H1 (cell line): ENCODE measurements around the gene POLR3C. TPM values are rescaled to one million over a fixed set of nuclear protein-coding genes. Genes with fewer than 3 reads are reported as not detected.

Source experiments
- CTCF ChIA-PET: fragments of 300-600 bp; sonication (Branson Sonifier 250); formaldehyde crosslinking; loops from one replicate; lab custom pipeline; 2021; ENCODE audit not compliant: partially characterized antibody; lab: Charles Lee
- POLR2A ChIA-PET: fragments of 300-600 bp; sonication (Branson Sonifier 250); formaldehyde crosslinking; loops from one replicate; lab custom pipeline; 2021; ENCODE audit warnings: inconsistent platforms; ENCODE audit not compliant: partially characterized antibody; lab: Charles Lee
- DNase-seq, 2 experiments: peaks; one replicate each; pipeline versions ENCODE4 v3.0.0 to v3.0.0-alpha.2; 2010 to 2022; ENCODE audit warnings: low spot score in 2 of 2, low read depth in 1 of 2, mixed read lengths in 1 of 2
- FAIRE-seq: peaks from 2 replicates; lab custom pipeline; 2011; peaks lifted over from hg19 to GRCh38; lab: Jason Lieb, UNC
- H2AFZ ChIP-seq: 2 replicates; pipeline ENCODE4 v1.8.1; 2012; ENCODE audit warnings: low read length, inconsistent platforms
- H2AK5ac ChIP-seq: 2 replicates; pipeline ENCODE4 v1.6.1; 2013; ENCODE audit warnings: low read depth, low read length
- H2BK120ac ChIP-seq: replicated peaks from 2 replicates; pipeline ENCODE3; 2013; ENCODE audit warnings: low read depth, low read length, inconsistent platforms
- H2BK12ac ChIP-seq: 2 replicates; pipeline ENCODE4 v1.6.1; 2013; ENCODE audit warnings: low read depth, low read length
- H2BK15ac ChIP-seq: 2 replicates; pipeline ENCODE4 v1.6.1; 2013; ENCODE audit warnings: low read length
- H2BK20ac ChIP-seq: 2 replicates; pipeline ENCODE4 v1.6.1; 2013; ENCODE audit warnings: low read length
- H2BK5ac ChIP-seq: 2 replicates; pipeline ENCODE4 v1.6.1; 2013; ENCODE audit warnings: low read depth, low read length
- H3K14ac ChIP-seq: 2 replicates; pipeline ENCODE4 v1.6.1; 2013; ENCODE audit warnings: inconsistent platforms; ENCODE audit not compliant: insufficient read length
- H3K18ac ChIP-seq: 2 replicates; pipeline ENCODE4 v1.6.1; 2013; ENCODE audit warnings: low read length; ENCODE audit errors: extremely low read depth
- H3K23ac ChIP-seq: 2 replicates; pipeline ENCODE4 v1.6.1; 2013; ENCODE audit warnings: inconsistent platforms; ENCODE audit not compliant: insufficient read length
- H3K23me2 ChIP-seq: 2 replicates; pipeline ENCODE4 v1.6.1; 2013; ENCODE audit warnings: low read depth, low read length
- H3K27ac ChIP-seq: 2 replicates; pipeline ENCODE4 v1.6.1; 2011; ENCODE audit warnings: low read depth, low read length, inconsistent platforms
- H3K27me3 ChIP-seq, 4 experiments: replicated peaks in 1 of 4; 1 replicate in 1 of 4; 2 replicates in 3 of 4; pipeline versions ENCODE4 v1.6.1 to v1.8.1; 2011 to 2013; ENCODE audit warnings: low read length in 3 of 4, mild to moderate bottlenecking in 3 of 4, inconsistent platforms in 2 of 4, mixed read lengths in 2 of 4, moderate library complexity in 1 of 4; ENCODE audit not compliant: control insufficient read depth in 3 of 4, insufficient read depth in 3 of 4; ENCODE audit errors: extremely low read depth in 1 of 4
- H3K36me3 ChIP-seq, 4 experiments: 2 replicates each; pipeline versions ENCODE4 v1.6.1 to v1.8.1; 2011 to 2013; ENCODE audit warnings: mild to moderate bottlenecking in 4 of 4, low read length in 3 of 4, moderate library complexity in 2 of 4, control low read depth in 1 of 4, inconsistent platforms in 1 of 4; ENCODE audit not compliant: insufficient read depth in 4 of 4, control insufficient read depth in 2 of 4
- H3K4ac ChIP-seq: replicated peaks from 2 replicates; pipeline ENCODE3; 2013; ENCODE audit warnings: low read length, low read depth, mixed read lengths, inconsistent platforms; ENCODE audit not compliant: insufficient read length
- H3K4me1 ChIP-seq, 4 experiments: replicated peaks in 1 of 4; 1 replicate in 1 of 4; 2 replicates in 3 of 4; pipeline versions ENCODE4 v1.6.1 to v1.8.1; 2011 to 2013; ENCODE audit warnings: low read length in 3 of 4, inconsistent platforms in 2 of 4, mixed read lengths in 1 of 4; ENCODE audit not compliant: insufficient read depth in 4 of 4, control insufficient read depth in 3 of 4
- H3K4me2 ChIP-seq, 2 experiments: 2 replicates each; pipeline versions ENCODE4 v1.6.1 to v1.8.1; 2011 to 2013; ENCODE audit warnings: low read depth in 2 of 2, low read length in 2 of 2, control low read depth in 1 of 2, inconsistent platforms in 1 of 2, mild to moderate bottlenecking in 1 of 2; ENCODE audit not compliant: insufficient read depth in 1 of 2
- H3K4me3 ChIP-seq, 4 experiments: fragments of 200-600, 300-600 bp in 1 of 4; sonication (generic), shearing (Covaris generic), sonication (Bioruptor Twin) in 1 of 4; 2 replicates each; pipeline versions ENCODE4 v1.5.1 to v1.8.1; 2011 to 2016; ENCODE audit warnings: low read length in 4 of 4, low read depth in 3 of 4, control low read depth in 2 of 4, inconsistent platforms in 2 of 4, mild to moderate bottlenecking in 2 of 4, mixed read lengths in 1 of 4, moderate library complexity in 1 of 4; ENCODE audit not compliant: insufficient read depth in 2 of 4; ENCODE audit errors: extremely low read depth in 1 of 4
- H3K56ac ChIP-seq: replicated peaks from 2 replicates; pipeline ENCODE3; 2013; ENCODE audit warnings: low read depth, mild to moderate bottlenecking, mixed read lengths, low read length, inconsistent platforms; ENCODE audit not compliant: insufficient read length
- H3K79me1 ChIP-seq: 2 replicates; pipeline ENCODE4 v1.6.1; 2013; ENCODE audit warnings: low read depth, low read length, control low read depth
- H3K79me2 ChIP-seq, 2 experiments: 2 replicates each; pipeline versions ENCODE4 v1.6.1 to v1.8.1; 2012 to 2013; ENCODE audit warnings: low read length in 2 of 2, mild to moderate bottlenecking in 2 of 2, inconsistent platforms in 1 of 2; ENCODE audit not compliant: insufficient read depth in 2 of 2, control insufficient read depth in 1 of 2
- H3K9ac ChIP-seq, 4 experiments: replicated peaks in 1 of 4; 1 replicate in 1 of 4; 2 replicates in 3 of 4; pipeline versions ENCODE4 v1.6.1 to v1.8.1; 2011 to 2013; ENCODE audit warnings: low read depth in 3 of 4, low read length in 3 of 4, control low read depth in 2 of 4, mild to moderate bottlenecking in 2 of 4, moderate library complexity in 2 of 4, inconsistent platforms in 1 of 4; ENCODE audit errors: extremely low read depth in 1 of 4
- H3K9me3 ChIP-seq, 2 experiments: 2 replicates each; pipeline versions ENCODE4 v1.6.1 to v1.8.1; 2012 to 2013; ENCODE audit warnings: mild to moderate bottlenecking in 2 of 2, moderate library complexity in 2 of 2, control low read depth in 1 of 2, inconsistent platforms in 1 of 2, low read depth in 1 of 2, low read length in 1 of 2, mixed read lengths in 1 of 2; ENCODE audit not compliant: insufficient read depth in 2 of 2
- H4K20me1 ChIP-seq, 2 experiments: replicated peaks in 1 of 2; 2 replicates each; pipeline versions ENCODE3 to v1.8.1; 2011 to 2013; ENCODE audit warnings: inconsistent platforms in 2 of 2, low read length in 2 of 2, mild to moderate bottlenecking in 1 of 2; ENCODE audit not compliant: insufficient read depth in 2 of 2, control insufficient read depth in 1 of 2
- H4K5ac ChIP-seq: 2 replicates; pipeline ENCODE4 v1.6.1; 2013; ENCODE audit warnings: low read length, low read depth, mixed read lengths, inconsistent platforms; ENCODE audit not compliant: insufficient read length
- H4K8ac ChIP-seq: 2 replicates; pipeline ENCODE4 v1.8.0; 2013; ENCODE audit warnings: mild to moderate bottlenecking, moderate library complexity, low read length, inconsistent platforms; ENCODE audit not compliant: insufficient read depth; ENCODE audit errors: extremely low read depth
- H4K91ac ChIP-seq: replicated peaks from 2 replicates; pipeline ENCODE3; 2013; ENCODE audit warnings: low read length, mixed read lengths, inconsistent platforms; ENCODE audit not compliant: insufficient read length
- CBX8 ChIP-seq: fragments of 300-800, 300-1000 bp; sonication (generic); IDR thresholded peaks from 2 replicates; pipeline ENCODE4 v1.7.1; 2016; ENCODE audit warnings: low read depth, low read length, borderline replicate concordance
- CHD2 ChIP-seq: IDR thresholded peaks from 2 replicates; pipeline ENCODE4 v1.6.1; 2012; ENCODE audit warnings: low read length, improper control_type of control experiment
- GABPA ChIP-seq: IDR thresholded peaks from 2 replicates; pipeline ENCODE4 v1.6.1; 2011; ENCODE audit warnings: mild to moderate bottlenecking, low read length, moderate library complexity, borderline replicate concordance; ENCODE audit not compliant: insufficient read depth
- HDAC2 ChIP-seq, 2 experiments: fragments of 300-600 bp in 1 of 2; sonication (generic) in 1 of 2; IDR thresholded peaks; 2 replicates each; pipeline ENCODE4 v1.6.1; 2011 to 2012; ENCODE audit warnings: low read depth in 2 of 2, low read length in 2 of 2, mild to moderate bottlenecking in 2 of 2, moderate library complexity in 2 of 2, borderline replicate concordance in 1 of 2, inconsistent platforms in 1 of 2
- KDM4A ChIP-seq: IDR thresholded peaks from one replicate; pipeline ENCODE4 v1.7.1; 2012; ENCODE audit warnings: low read depth, mild to moderate bottlenecking, moderate library complexity, low read length, inconsistent platforms; ENCODE audit not compliant: severe bottlenecking
- MAX ChIP-seq: IDR thresholded peaks from 2 replicates; pipeline ENCODE4 v1.6.1; 2012; ENCODE audit warnings: inconsistent platforms
- RAD21 ChIP-seq, 2 experiments: IDR thresholded peaks in 1 of 2; conservative IDR thresholded peaks in 1 of 2; 2 replicates each; pipeline ENCODE4 v1.6.1; 2011; ENCODE audit warnings: low read depth in 2 of 2, low read length in 2 of 2, improper control_type of control experiment in 1 of 2, inconsistent platforms in 1 of 2, mild to moderate bottlenecking in 1 of 2, moderate library complexity in 1 of 2
- SIRT6 ChIP-seq: IDR thresholded peaks from one replicate; pipeline ENCODE4 v1.7.1; 2012; ENCODE audit warnings: low read length, inconsistent platforms
- SIX5 ChIP-seq: IDR thresholded peaks from 2 replicates; pipeline ENCODE4 v1.6.1; 2011; ENCODE audit warnings: mild to moderate bottlenecking, low read depth, low read length
- SP2 ChIP-seq: IDR thresholded peaks from 2 replicates; pipeline ENCODE4 v1.6.1; 2012; ENCODE audit warnings: mild to moderate bottlenecking, low read length, inconsistent platforms
- TBP ChIP-seq: IDR thresholded peaks from 2 replicates; pipeline ENCODE4 v1.6.1; 2011; ENCODE audit warnings: low read depth, low read length, improper control_type of control experiment
- TCF12 ChIP-seq: IDR thresholded peaks from 2 replicates; pipeline ENCODE4 v1.6.1; 2011; ENCODE audit warnings: low read depth, mild to moderate bottlenecking, low read length
- YY1 ChIP-seq: IDR thresholded peaks from 2 replicates; pipeline ENCODE4 v1.6.1; 2011; ENCODE audit warnings: low read depth, mild to moderate bottlenecking, low read length
- WGBS, 2 experiments: shearing (Covaris generic) in 1 of 2; methylation state at CpG; one replicate each; pipeline versions ENCODE4 v1.1.6 to v1.1.7; 2013 to 2015; ENCODE audit warnings: low lambda C conversion rate in 2 of 2, mixed read lengths in 2 of 2, inconsistent platforms in 1 of 2, low coverage in 1 of 2, missing lambda C conversion rate in 1 of 2; ENCODE audit not compliant: insufficient replicate concordance in 2 of 2, insufficient coverage in 1 of 2, insufficient read length in 1 of 2; ENCODE audit errors: extremely low coverage in 1 of 2, missing lambda C conversion rate in 1 of 2; 5-methylcytosine and 5-hydroxymethylcytosine counted together
- polyA plus RNA-seq, 7 experiments: library from polyadenylated mRNA; depleted of rRNA in 3 of 7; stranded (reverse) in 5 of 7; unstranded in 2 of 7; fragments of >200 nt in 5 of 7; fragments of 200-250 nt in 2 of 7; gene quantifications; 1 replicate in 5 of 7; 2 replicates in 1 of 7; 4 replicates in 1 of 7; pipeline versions ENCODE4 v1.2.1 to v1.2.3, GENCODE V29; 2011 to 2013; ENCODE audit warnings: missing spikeins in 2 of 7, mixed read lengths in 2 of 7
- total RNA-seq: library from RNA; stranded (reverse); fragmentation: NEBNext Ultra II Directional; extraction: Animal tissue kit (Norgen Biotek cat#: 25700); gene quantifications from 2 replicates; pipeline ENCODE4 v1.2.1, GENCODE V29; 2021
- TF ChIP-seq, protein P1 (sequence below): IDR thresholded peaks from 2 replicates; pipeline ENCODE4 v1.6.1; 2011; ENCODE audit warnings: low read depth, mild to moderate bottlenecking, low read length; ENCODE audit not compliant: insufficient read depth

The POLR3C gene
- total and polyA plus RNA-seq, 2 of the 8 experiments (the other 6 are each of a cell fraction or from before 2014, with no cell fraction given), result 26.8 TPM

DNA sequence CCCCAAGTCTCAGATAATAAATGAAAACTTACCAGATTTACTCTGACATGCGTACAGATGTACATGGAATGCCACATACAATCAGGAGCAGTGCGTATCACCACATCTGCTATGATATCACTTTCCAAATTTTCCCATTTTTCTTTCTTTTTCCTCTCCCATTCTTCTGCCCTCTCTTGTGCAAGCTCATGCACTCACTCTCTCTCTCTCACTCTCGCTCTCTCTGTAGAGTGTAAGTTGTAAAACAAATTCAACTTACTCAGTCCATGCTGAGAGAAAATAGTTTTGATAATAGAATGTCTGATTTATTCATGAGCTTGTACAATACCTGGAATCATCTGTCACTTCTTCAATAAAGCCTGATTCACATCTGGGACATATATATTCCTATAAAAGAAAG lies 35.4 kb upstream of the POLR3C start:
- WGBS, 2 experiments, result 95% methylated on average over 3 of the region's 3 CpGs; no CpG with 5 or more reads in 1 of the 2 experiments
- Histone ChIP-seq H3K79me2 (no peaks in the 10 kb centered on the region), H3K4me2 (no peak overlapping the region), H3K79me1 (no peaks in the 10 kb centered on the region), H3K9ac (no peak overlapping the region), H3K23me2 (no peaks in the 10 kb centered on the region), H4K91ac (no peak overlapping the region), H2BK12ac (no peak overlapping the region), H2BK5ac (no peak overlapping the region), H3K18ac (no peak overlapping the region), H2BK15ac (no peak overlapping the region), H2BK20ac (no peak overlapping the region), H2AK5ac (no peak overlapping the region), H4K8ac (no peak overlapping the region), H3K14ac (no peak overlapping the region), H3K9me3 (no peaks in the 10 kb centered on the region), H3K56ac (no peak overlapping the region), H3K36me3 (no peaks in the 10 kb centered on the region; a peak in 1 of 8 replicates), H3K27ac (no peak overlapping the region), H2BK120ac (no peak overlapping the region), H3K4me3 (no peak overlapping the region), H3K4ac (no peak overlapping the region), H2AFZ (no peak overlapping the region), H3K4me1 (no peaks in the 10 kb centered on the region), H4K20me1 (peaks cover 0 to 1% of the 10 kb centered on the region in 2 experiments), H4K5ac (no peak overlapping the region), H3K23ac (no peak overlapping the region), H3K27me3 (no peaks in the 10 kb centered on the region)
- no peak for FAIRE-seq
- ChIA-PET POLR2A (interaction anchor here (1.6 kb wide), 1 partner anchor 35 kb away, joined by 5 read pairs; the partner anchor contains the start of genes POLR3C and RNF115), CTCF (interaction anchor here (0.9 to 2.0 kb wide), 2 partner anchors 9 to 20 kb away, joined by 3 to 6 read pairs; no protein-coding TSS in a partner anchor)
- no peak for DNase-seq
- TF ChIP-seq SIX5 (no peak), TCF12 (no peak), HDAC2 (IDR thresholded peaks at IDR 0.05; ENCODE audit: borderline replicate concordance in 1 of 2, low read depth in 2 of 2, low read length in 2 of 2) (no peak), YY1 (no peak), MAX (no peak), RAD21 (IDR thresholded peaks at IDR 0.05 in 1 of 2, conservative IDR thresholded peaks at IDR 0.05 in 1 of 2; ENCODE audit: low read depth in 2 of 2, low read length in 2 of 2) (no peak), SP2 (no peak), TBP (no peak), KDM4A (no peak), CHD2 (no peak), SIRT6 (no peak), GABPA (no peak), CBX8 (no peak)
- TF ChIP-seq, protein P1, sequence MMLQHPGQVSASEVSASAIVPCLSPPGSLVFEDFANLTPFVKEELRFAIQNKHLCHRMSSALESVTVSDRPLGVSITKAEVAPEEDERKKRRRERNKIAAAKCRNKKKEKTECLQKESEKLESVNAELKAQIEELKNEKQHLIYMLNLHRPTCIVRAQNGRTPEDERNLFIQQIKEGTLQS, result no peak
